GM18868 (cell line): ENCODE data around the gene CTU2.

Experiments used
- ATAC-seq: cut with Tn5 transposase; IDR thresholded peaks from one replicate; pipeline ENCODE4 v1.9.1; 2021; ENCODE audit warnings: mild to moderate bottlenecking, moderate library complexity; ENCODE audit not compliant: unreplicated experiment

Gene CTU2

GRCh38 chr16:88695753-88696152 lies 10.6 kb upstream of the CTU2 start:
- ATAC-seq: no peak

DNA sequence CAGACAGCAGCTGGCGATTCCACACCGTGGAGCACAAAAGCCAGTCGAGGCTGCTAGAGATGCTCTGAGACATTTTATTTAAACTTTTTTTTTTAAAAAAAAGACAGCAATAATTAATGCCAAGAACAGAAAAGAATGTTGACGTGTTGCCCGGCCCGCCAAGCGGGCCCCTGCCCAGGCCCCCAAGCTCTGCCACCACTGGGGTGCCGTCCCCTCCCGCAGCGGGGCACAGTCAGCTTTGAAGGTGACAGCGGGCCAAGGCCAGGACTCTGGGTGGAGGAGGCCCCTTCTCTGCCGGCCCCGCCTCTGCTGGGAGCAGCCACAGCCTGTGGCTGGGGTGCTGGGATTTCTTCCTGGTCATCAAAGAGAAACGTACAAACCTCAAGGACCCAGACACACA lies 9.9 kb upstream of the CTU2 start:
- ATAC-seq: no peak

- ATAC-seq: no peak
Observed at GRCh38 chr16:88697116-88697830, 9.0 kb upstream of the CTU2 start.

DNA sequence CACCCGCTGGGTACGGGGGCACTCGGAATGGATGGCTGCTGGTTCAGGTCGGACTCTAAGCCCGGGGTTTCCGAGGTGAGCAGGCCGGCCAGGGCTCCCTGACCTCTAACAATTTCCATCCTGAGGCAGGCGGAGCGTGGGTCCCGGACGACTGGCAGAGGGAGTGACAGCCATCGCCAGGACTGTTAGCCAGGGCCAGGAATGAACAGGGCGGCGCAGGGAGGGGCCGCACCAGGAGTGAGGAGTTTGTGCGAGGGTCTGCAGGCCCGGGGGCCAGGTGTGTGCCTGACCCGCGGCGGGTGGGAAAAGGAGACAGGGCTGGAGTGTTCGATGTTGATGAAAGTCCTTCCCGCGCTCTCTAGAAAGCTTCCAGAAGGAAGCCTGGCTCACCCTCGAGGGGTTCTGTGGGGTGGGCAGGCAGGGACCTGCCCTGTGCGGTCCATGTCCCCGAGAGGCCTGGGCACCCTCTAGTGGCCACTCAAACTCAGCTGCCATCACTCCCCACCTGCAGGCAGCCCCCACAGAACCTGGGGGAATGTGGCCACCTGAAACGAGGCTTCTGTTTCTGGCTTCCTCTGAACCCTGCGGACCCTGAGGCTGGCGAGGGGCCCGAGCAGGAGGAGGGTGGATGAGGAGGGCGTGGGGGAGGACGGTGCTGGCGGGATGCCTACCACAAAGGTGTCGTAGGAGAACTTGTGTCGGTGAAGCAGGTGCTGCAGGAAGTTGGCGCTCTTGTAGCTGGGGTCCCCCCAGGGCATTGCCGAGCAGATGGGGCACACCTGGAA lies 8.3 kb upstream of the CTU2 start:
- no peak for ATAC-seq

DNA sequence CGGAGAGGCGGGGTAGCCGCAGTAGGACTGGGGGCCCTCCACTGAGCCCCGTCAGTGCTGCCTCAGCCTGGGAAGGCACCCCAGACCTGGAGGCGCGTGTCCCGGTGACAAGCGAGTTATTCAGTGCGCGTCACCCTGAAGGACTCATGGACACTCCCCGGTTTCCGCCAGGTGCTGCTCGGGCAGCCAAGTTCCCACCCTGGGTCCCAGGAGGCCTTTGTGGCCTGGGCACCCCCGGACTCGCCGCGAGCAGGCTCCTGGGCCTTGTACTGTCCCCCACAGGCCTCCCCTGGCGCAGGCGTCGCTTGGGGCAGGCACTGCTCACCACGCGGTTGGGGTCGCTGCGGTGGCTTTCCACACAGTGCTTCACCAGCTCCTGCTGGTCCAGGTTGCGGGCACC lies 7.7 kb upstream of the CTU2 start:
- no peak for ATAC-seq

DNA sequence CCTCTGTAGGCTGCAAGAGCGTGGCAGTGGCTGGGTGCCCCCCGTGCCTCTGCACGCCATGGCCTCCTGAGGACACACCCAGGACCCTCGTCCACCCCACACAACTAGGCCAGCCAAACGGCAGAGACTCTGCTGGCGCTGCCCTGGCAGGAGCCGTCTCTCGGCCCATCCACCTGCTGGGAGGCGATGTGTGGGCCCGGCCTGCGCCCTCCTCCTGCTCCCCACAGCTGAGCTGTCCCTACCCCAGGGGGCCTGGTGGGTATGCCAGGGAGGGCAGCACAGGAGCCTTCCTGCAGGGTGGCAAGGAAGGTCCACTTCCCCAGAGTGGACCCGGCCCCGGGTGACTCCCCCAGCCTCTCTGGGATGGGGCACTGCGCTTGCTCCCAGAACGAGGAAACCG lies 7.1 kb upstream of the CTU2 start:
- ATAC-seq: no peak

DNA sequence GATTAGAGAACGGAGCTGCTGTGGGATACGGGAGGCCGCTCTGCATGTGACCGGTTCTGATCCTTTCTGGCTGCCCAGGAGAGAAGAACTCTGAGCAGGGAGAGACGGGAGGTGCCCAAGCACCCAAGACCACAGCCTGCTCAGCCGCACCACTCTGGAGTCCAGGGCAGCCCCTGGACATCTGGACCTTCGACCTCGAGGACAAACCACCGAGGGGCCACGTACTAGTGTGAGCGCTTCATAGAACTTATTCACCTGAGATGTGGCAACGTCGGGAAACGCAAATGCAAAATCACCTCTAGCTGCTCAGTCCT lies 6.0 kb upstream of the CTU2 start:
- ATAC-seq: no peak

DNA sequence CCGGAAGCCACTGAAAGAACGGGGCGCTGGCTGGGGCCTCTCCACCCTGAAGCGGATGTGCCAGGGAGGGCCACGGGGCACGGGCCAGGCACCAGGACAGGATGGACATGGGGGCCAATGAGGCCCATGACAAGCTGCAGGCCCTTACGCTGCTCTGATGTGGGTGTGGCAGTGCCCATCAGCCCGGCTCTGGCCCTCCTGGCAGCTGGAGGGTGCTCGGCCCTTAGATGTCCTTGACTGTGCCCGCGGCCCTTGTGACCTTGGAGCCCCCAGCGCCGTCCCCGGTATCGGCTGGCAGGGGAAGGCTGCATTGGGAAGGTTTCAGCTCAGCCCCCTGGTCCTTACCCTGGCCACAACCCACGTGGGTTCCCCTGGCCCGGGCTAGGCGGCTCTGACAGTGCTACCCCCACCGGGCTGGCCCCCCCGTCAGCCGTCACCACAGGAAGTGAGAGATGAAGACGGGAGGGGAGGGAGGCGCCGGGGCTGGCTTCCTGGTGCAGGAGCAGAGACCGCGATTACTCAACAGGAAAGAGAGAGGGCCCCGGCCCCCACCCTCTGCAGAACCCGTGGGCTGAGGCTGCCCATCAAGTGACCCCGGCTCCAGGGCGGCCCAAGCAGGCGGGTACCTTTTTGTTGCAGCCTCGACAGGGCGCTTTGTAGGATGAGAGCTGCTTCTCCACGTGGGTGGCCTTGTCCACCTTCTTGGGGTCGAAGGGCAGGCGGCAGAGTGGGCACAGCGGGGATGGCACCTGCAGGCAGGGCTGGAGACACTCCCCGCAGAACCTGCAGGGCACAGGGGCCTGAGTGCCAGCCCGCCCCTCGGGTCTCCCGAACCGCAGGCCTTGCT lies 5.4 kb upstream of the CTU2 start:
- ATAC-seq: peak; percentile 75

GRCh38 chr16:88701581-88702370 lies 4.5 kb upstream of the CTU2 start:
- ATAC-seq: no peak

DNA sequence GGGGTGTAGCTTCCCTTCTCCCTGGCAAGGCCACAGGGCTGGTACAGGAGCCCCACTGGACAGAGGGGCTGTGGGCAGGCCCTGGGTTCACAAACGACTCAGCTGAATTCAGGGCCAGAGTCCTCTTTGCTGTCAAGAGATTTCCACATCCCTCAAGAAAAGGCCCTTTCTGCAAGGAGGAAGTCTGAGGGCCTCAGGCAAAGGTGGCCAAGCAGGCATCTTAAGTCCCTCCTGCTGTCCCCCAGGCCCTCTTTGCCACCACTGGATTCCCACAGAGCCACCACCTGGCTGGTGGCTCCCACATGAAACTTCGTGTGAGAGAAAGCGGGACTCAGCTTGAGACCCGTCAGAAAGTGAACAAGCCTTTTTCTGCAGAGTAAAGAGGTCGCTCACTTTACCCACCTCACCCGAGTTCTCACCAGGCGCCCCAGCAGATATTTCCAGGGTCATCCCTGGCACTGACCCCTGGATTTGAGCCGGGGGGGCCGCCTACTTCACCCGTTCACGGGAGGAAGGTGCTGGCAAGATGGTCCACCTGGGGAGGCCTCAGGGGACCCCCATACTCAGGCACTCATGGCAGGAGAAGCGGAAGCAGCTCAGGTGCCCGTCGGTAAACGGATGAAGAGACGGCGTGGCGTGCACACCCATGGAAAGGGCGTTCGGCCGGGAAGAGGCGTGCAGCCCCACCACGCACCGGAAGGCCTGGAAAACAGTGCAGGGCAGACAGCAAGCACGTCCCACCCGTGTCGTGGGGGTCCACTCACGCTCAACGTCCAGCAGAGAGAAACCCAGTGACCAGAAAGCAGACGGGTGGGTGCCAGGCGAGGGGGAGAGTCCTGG lies 3.7 kb upstream of the CTU2 start:
- ATAC-seq: no peak

DNA sequence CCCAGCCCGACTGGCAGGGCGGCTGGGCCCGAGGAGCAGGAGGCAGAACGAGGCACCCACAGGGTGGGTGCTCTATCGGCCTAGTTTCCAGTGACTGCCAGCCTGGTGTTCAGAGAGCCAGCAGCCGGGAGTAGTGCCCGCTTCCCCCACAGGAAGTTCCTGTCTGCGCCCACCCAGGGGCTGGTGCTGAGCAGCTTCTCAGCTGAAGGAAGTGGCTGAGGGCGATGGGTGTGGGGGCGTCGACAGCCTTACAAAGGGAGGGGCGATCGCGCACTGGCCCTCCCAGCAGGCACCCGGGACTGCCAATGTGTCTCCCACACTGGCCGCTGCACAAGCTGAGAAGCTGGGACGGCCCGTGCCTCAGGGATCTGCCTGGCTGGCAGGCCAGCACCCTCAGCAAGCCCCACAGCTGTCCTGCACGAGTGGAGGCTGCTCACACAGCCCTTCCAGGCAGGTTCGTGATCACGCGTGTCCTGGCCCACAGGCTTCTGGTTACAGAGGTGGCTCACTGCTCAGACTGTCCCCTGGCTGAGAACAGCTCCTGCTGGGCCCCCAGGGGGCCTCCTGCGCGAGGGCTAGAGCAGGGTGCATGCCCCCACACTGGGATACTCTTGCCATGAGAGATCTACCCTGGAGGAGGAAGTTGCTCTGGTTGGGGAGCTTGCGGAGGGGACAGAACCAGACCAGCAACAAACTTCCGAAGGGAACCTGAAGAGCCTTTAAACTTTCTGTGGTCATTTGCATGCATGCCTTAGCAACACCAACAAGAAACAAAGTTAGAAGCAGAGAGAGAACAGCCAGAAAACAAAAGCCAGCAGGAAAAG lies 2.6 kb upstream of the CTU2 start:
- no peak for ATAC-seq

DNA sequence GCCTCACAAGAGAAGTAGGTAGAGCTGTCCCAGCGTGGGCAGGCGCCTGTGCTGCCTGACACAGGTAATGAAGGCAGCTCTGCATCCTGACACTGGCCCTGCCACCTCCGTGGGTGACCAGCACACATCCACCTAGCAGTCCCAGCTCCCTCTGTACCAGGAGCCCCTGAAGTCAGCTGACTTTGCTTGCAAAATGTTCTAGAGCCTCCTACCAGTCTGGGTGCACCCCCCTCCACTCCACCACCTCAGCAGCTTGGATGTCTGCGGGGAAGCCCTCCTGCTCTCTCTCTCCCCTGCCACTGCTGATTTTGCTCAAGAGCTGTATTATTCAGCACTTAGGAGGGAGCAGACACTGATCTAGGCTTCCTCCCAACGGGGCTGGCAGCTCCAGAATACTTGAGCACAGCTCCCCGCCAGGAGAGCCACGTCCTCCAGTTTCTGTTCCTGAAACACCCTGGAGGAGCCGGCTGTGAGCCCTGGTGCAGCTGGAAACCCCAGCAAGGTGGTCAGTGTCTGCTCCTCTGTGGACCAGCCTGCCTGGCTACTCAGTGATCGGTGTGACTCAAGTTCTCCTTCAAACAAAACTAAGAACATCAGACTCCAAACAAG lies 1.1 kb upstream of the CTU2 start:
- ATAC-seq: no peak

DNA sequence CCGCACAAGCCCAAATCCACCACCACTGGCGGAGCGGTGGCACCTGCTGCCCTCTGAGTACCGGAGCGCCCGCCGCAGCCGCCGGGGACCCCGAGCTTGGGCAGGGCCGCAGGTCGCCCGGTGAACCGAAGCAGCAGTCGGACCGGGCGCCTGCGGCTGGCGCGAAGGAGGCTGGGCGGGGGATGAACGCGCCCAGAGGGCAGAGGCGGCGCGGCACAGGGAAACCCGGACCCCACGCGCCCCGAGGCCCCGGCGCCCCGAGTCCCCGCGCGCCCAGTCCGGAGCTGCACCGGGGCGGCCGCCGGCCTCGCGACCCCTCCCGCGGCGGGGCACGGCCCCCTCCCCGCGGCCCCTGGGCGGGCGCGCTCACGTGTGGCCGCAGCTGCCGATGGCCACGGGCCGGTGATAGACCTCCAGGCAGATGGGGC lies 488 bp upstream of the CTU2 start:
- ATAC-seq: peak; percentile 7

- ATAC-seq: no peak
Observed at GRCh38 chr16:88706965-88707826, 893 bp downstream of the CTU2 start.

GRCh38 chr16:88710556-88710955 lies 4.3 kb downstream of the CTU2 start:
- ATAC-seq: no peak

DNA sequence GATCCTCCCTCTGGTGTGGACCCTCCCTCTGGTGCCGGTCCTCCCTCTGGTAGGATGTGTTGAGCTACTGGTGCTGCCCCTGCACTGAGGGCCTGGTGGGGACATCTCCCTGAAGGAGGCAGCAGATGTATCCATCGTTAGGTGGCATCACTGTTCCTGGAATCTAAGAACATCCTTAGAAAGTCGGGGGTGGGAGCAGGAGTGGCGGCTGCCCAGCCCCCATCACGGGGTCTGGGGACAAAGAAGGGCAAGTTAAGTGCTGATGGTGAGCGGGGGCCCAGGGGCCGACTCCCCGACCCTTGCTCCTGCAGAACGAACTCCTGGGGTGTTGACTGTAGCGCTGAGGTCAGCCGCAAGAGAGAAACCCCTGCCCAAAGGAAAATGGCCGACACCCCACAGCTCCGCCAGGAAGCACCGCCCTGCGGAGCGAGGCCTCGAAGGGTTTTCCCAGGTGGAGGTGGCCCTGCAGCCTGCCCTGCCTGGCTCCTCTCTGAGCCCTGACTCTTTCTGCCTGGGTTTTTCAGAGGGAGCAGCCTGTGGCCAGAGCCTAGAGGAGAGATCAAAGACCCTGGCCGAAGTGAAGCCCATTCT lies 5.5 kb downstream of the CTU2 start:
- ATAC-seq: no peak

GRCh38 chr16:88712362-88712979 lies 6.2 kb downstream of the CTU2 start:
- no peak for ATAC-seq
